ENCODE results near the gene PAIP2. TPM values are rescaled to one million over a fixed set of nuclear protein-coding genes. Genes with fewer than 3 reads are reported as not detected.

PAIP2 gene
- total RNA-seq, 1 donor from 2014 or later = 27.6 TPM

- DNase-seq (ENCODE audit: low spot score in 2 of 2) = no peak
- Histone ChIP-seq H3K27ac (no peak overlapping the region), H3K9me3 (no peaks in the 10 kb centered on the region), H3K4me1 (peaks cover 3 to 6% of the 10 kb centered on the region in 2 donors), H3K36me3 (no peaks in the 10 kb centered on the region), H3K4me3 (no peak overlapping the region), H3K27me3 (no peaks in the 10 kb centered on the region)
- no peak for TF ChIP-seq CTCF (IDR thresholded peaks at IDR 0.05)
- intact Hi-C loops (cut with DNase I) = no loop called here
Measured at GRCh38 chr5:139387611-139388197, 46.0 kb downstream of the PAIP2 start.

DNA sequence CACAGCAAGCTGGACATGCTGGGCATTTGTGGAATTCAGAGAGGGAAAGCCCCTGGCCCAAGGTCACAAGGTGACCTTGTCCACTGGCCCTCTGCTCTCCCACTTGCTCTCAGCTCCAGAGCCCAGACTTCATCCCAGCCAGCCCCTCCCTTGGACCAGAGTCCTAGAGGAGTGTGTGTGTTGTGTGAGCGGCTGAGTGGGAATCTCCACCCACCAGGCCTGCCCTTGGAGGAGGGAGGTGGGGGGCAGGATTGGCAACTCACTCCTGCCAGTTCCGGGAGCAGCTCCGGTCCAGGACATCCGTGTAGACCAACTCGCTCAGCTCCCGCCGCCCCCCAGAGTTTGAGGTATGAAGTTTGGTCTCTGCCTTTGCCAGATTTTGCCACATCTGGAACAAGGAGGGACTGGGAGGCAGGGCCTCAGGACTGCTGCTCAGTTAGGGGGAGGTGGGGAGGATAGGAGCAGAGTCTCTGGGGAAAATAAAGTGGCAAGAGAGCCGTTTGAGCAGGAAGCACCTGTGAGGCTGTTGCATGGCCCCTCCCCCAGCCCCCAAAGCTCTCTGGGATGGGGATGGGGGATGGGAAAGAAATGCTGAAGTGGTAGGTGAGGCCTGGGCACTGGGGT, 46.7 kb downstream of the PAIP2 start:
- peaks cover 3 to 10% of the 10 kb centered on the region in 2 donors for H3K4me1 ChIP-seq
- H3K4me3 ChIP-seq = no peak overlapping the region

DNA sequence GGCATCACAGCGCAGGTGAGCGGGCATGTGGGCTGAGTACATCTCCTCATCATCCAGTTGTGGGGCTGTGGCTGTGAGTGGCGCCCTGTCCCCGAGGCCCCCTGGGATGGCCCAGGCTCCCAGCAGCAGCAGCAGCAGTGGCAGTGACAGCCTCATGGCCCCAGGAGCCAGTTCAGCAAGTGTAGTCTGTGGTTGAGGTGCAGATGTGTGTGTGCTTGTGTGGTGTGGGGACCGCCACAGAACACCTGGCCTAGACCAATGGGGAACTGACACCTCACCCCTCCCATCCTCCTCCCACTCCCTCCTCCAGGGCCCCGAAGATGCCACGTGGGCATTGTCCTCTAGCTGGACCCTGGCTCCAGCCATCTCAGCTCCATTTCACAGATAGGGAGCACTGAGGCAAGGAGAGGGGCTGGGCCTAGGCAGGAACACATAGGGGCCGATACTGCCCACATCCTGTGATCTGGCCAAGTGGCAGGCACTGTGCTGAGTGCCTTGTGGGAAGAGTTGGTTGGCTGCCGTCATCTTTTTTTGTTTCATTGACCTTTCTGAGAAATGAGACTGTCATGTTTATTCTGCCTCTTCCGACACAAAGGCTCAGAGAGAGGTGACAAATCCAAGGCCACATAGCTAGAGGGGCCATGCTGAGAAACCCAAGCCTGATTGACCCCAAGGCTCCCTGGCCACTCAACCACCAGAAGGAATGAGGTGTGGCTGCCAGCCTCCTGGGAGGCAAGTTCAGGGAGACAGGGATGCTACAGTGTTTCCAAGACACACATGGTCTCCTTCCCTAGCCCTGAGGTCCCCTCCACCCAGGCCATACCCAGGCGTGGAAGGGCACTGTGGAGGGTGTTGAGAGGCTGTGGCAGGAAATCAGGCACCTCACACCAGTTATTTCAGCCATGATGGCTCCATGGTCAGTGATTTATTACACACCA, 48.3 kb downstream of the PAIP2 start, which contains the start of gene MZB1:
Gene MZB1 (minus strand): TSS at position 213 of the 938 bp plus-strand sequence. CDS start 57 bp downstream, at position 156.
- Histone ChIP-seq H3K27ac (no peak within 1 kb of the TSS), H3K4me1 (peaks cover 3 to 26% of the 10 kb centered on the region in 2 donors), H3K4me3 (no peak within 1 kb of the TSS), H3K27me3 (no peaks in the 10 kb centered on the region), H3K9me3 (no peaks in the 10 kb centered on the region), H3K36me3 (no peaks in the 10 kb centered on the region)
- intact Hi-C loops (cut with DNase I) = no loop called here
- DNase-seq (ENCODE audit: low spot score in 2 of 2) = no peak
- TF ChIP-seq CTCF (IDR thresholded peaks at IDR 0.05) = no peak

More for the DNA sequence above, 46.7 kb downstream of the PAIP2 start:
- intact Hi-C loops (cut with DNase I) = no loop called here
- no peak overlapping the region for H3K27ac ChIP-seq
- no peak for DNase-seq (ENCODE audit: low spot score in 2 of 2)
- H3K27me3 ChIP-seq = no peaks in the 10 kb centered on the region
- no peaks in the 10 kb centered on the region for H3K9me3 ChIP-seq
- H3K36me3 ChIP-seq = no peaks in the 10 kb centered on the region
- no peak for TF ChIP-seq CTCF (IDR thresholded peaks at IDR 0.05)

- no peak overlapping the region for H3K27ac ChIP-seq
- peaks cover 3 to 28% of the 10 kb centered on the region in 2 donors for H3K4me1 ChIP-seq
- DNase-seq (ENCODE audit: low spot score in 2 of 2) = no peak
Measured at GRCh38 chr5:139390639-139391569, 49.2 kb downstream of the PAIP2 start.

More at GRCh38 chr5:139390639-139391569, 49.2 kb downstream of the PAIP2 start:
- Histone ChIP-seq H3K4me3 (no peak overlapping the region), H3K36me3 (no peaks in the 10 kb centered on the region), H3K27me3 (no peaks in the 10 kb centered on the region), H3K9me3 (no peaks in the 10 kb centered on the region)
- no peak for TF ChIP-seq CTCF (IDR thresholded peaks at IDR 0.05)
- intact Hi-C loops (cut with DNase I) = no loop called here
